ENCODE measurements around the gene LOXL1. TPM values are rescaled to one million over a fixed set of nuclear protein-coding genes. Genes with fewer than 3 reads are reported as not detected.

LOXL1 gene
- total and polyA plus RNA-seq, 4 donors, result 0.67 to 2.0 (median 1.4) TPM; not detected in 1

DNA sequence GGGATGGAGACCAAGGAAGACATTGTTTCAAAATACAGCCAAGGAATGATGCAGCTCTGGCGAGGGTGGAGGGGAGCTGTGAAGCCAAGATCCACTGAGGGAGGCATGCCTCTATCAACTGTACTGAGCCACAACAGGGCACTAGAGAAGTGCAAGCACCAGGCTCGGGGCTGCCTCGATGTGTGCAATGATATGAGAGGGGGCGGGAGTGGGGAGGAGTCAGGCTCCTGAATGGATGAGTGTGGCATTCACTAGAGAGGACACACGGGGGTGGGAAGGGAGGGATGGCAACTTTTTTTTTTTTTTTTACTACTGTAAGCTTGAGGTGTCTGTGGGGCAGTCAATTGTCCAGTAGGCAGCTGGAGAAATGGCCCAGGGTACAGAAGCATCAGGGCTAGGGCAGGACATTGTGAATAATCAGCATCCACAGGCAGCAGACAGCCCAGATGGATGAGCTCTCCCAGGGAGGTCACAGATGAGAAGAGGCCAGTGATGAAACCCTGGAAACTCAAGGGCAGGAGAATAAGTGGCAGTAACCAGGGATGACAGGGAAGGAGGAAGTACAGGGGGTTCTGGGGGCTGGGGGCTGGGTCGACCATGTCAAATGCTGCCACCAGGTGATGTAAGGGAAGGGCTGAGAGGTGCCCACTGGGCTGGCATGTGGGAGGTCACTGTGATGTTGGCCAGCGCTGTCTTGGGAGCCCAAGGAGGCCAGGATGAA lies 60.0 kb downstream of the LOXL1 start:
- H3K27me3 ChIP-seq (ENCODE audit: control insufficient read depth in 4 of 4, insufficient read depth in 4 of 4, low read length in 3 of 4), result no peaks in the 10 kb centered on the region
- H3K27ac ChIP-seq (ENCODE audit: low read depth in 1 of 2, low read length in 2 of 2), result no peak overlapping the region
- DNase-seq (ENCODE audit: low spot score), result no peak
- no peak overlapping the region for H3K9ac ChIP-seq (ENCODE audit: low read depth in 1 of 2, low read length in 2 of 2)
- no peaks in the 10 kb centered on the region for H3K9me3 ChIP-seq (ENCODE audit: control insufficient read depth in 4 of 4, low read length in 3 of 4)
- peaks cover 0 to 20% (median 0%) of the 10 kb centered on the region in 4 donors for H3K36me3 ChIP-seq (ENCODE audit: control insufficient read depth in 4 of 4, insufficient read depth in 3 of 4, low read depth in 1 of 4, low read length in 3 of 4)
- WGBS, result 71% methylated on average over 7 of the region's 7 CpGs
- H3K4me1 ChIP-seq (ENCODE audit: control insufficient read depth in 4 of 4, insufficient read depth in 4 of 4, low read length in 3 of 4), result peaks cover 3 to 7% (median 6%) of the 10 kb centered on the region in 4 donors
- no peak for TF ChIP-seq FOXA2 (IDR thresholded peaks at IDR 0.05)
- TF ChIP-seq YY1 (IDR thresholded peaks at IDR 0.05), result no peak
- no peak for TF ChIP-seq RAD21 (IDR thresholded peaks at IDR 0.05)
- TF ChIP-seq EGR1 (IDR thresholded peaks at IDR 0.05; ENCODE audit: low read depth in 2 of 2), result no peak
- no peak for TF ChIP-seq NR2F2 (IDR thresholded peaks at IDR 0.05)
- TF ChIP-seq HNF4G (IDR thresholded peaks at IDR 0.05), result no peak
- no peak for TF ChIP-seq SP1 (IDR thresholded peaks at IDR 0.05)
- TF ChIP-seq, protein P1, sequence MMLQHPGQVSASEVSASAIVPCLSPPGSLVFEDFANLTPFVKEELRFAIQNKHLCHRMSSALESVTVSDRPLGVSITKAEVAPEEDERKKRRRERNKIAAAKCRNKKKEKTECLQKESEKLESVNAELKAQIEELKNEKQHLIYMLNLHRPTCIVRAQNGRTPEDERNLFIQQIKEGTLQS (IDR thresholded peaks at IDR 0.05), result no peak
- H3K4me3 ChIP-seq (ENCODE audit: low read depth in 1 of 3, low read length in 3 of 3), result no peak overlapping the region

DNA sequence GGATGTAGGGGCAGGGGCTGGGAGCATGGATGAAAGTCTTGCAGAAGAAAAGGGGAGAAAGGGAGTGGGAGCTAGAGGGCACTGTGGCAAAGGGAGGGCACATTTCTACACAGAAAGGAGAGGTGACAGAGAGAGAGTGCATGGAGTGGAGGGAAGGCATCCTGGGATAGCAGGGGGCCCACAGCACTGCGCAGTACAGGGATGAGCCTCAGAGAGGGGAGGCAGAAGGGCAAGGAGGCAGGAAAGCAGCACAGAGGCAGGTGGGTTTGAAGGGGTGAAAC lies 60.5 kb downstream of the LOXL1 start:
- H3K9ac ChIP-seq (ENCODE audit: low read depth in 1 of 2, low read length in 2 of 2), result no peak overlapping the region
- H3K4me1 ChIP-seq (ENCODE audit: control insufficient read depth in 4 of 4, insufficient read depth in 4 of 4, low read length in 3 of 4), result peaks cover 7 to 12% (median 9%) of the 10 kb centered on the region in 4 donors
- TF ChIP-seq TAF1 (conservative IDR thresholded peaks at IDR 0.05), result no peak
- TF ChIP-seq NR2F2 (IDR thresholded peaks at IDR 0.05), result no peak
- TF ChIP-seq YY1 (IDR thresholded peaks at IDR 0.05), result no peak
- TF ChIP-seq FOXA1 (IDR thresholded peaks at IDR 0.05), result no peak
- no peak for TF ChIP-seq SP1 (IDR thresholded peaks at IDR 0.05)
- TF ChIP-seq, protein P2, sequence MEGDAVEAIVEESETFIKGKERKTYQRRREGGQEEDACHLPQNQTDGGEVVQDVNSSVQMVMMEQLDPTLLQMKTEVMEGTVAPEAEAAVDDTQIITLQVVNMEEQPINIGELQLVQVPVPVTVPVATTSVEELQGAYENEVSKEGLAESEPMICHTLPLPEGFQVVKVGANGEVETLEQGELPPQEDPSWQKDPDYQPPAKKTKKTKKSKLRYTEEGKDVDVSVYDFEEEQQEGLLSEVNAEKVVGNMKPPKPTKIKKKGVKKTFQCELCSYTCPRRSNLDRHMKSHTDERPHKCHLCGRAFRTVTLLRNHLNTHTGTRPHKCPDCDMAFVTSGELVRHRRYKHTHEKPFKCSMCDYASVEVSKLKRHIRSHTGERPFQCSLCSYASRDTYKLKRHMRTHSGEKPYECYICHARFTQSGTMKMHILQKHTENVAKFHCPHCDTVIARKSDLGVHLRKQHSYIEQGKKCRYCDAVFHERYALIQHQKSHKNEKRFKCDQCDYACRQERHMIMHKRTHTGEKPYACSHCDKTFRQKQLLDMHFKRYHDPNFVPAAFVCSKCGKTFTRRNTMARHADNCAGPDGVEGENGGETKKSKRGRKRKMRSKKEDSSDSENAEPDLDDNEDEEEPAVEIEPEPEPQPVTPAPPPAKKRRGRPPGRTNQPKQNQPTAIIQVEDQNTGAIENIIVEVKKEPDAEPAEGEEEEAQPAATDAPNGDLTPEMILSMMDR (IDR thresholded peaks at IDR 0.05; ENCODE audit: low read depth, low read length, missing input control), result no peak
- TF ChIP-seq, protein P1 (IDR thresholded peaks at IDR 0.05), result no peak
- TF ChIP-seq JUND (IDR thresholded peaks at IDR 0.05), result no peak
- TF ChIP-seq RXRA (IDR thresholded peaks at IDR 0.05), result no peak
- TF ChIP-seq, protein P3, sequence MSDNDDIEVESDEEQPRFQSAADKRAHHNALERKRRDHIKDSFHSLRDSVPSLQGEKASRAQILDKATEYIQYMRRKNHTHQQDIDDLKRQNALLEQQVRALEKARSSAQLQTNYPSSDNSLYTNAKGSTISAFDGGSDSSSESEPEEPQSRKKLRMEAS (IDR thresholded peaks at IDR 0.05), result no peak
- no peak for TF ChIP-seq FOXA2 (IDR thresholded peaks at IDR 0.05)

DNA sequence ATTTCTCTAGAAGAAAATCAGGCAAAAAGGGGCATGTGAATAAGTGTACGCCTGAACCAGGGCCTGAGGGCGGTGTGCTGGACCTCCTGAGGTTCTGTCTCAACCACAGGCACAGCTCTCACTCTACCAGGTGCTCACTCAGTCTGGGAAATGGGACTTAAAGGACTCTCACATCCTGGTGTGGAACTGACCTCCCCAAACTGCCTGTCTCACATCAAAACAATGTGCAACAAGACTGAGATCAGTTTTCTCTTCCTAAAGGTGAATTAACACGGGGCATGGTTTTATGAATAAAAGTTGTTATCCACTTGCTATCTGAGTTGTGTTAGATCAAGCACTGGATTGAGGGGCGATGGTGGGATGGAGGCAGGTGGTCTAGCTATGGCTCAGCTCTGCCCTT lies 61.0 kb downstream of the LOXL1 start:
- H3K27me3 ChIP-seq (ENCODE audit: control insufficient read depth in 4 of 4, insufficient read depth in 4 of 4, low read length in 3 of 4), result no peaks in the 10 kb centered on the region
- peaks cover 7 to 14% (median 9%) of the 10 kb centered on the region in 4 donors for H3K4me1 ChIP-seq (ENCODE audit: control insufficient read depth in 4 of 4, insufficient read depth in 4 of 4, low read length in 3 of 4)
- H3K4me3 ChIP-seq (ENCODE audit: low read depth in 1 of 3, low read length in 3 of 3), result no peak overlapping the region
- H3K36me3 ChIP-seq (ENCODE audit: control insufficient read depth in 4 of 4, insufficient read depth in 3 of 4, low read depth in 1 of 4, low read length in 3 of 4), result peaks cover 0 to 20% (median 0%) of the 10 kb centered on the region in 4 donors
- DNase-seq (ENCODE audit: low spot score), result no peak
- TF ChIP-seq YY1 (IDR thresholded peaks at IDR 0.05), result no peak
- TF ChIP-seq HNF4G (IDR thresholded peaks at IDR 0.05), result no peak
- TF ChIP-seq RXRA (IDR thresholded peaks at IDR 0.05), result no peak
- no peak for TF ChIP-seq HNF4A (conservative IDR thresholded peaks at IDR 0.05)
- no peak for TF ChIP-seq TAF1 (conservative IDR thresholded peaks at IDR 0.05)
- TF ChIP-seq NR2F2 (IDR thresholded peaks at IDR 0.05), result no peak
- TF ChIP-seq FOXA1 (IDR thresholded peaks at IDR 0.05), result no peak
- TF ChIP-seq, protein P2 (IDR thresholded peaks at IDR 0.05; ENCODE audit: low read depth, low read length, missing input control), result no peak
- TF ChIP-seq, protein P3 (IDR thresholded peaks at IDR 0.05), result no peak
- no peak for TF ChIP-seq SP1 (IDR thresholded peaks at IDR 0.05)
- no peak for TF ChIP-seq RAD21 (IDR thresholded peaks at IDR 0.05)
- WGBS, result 95% methylated on average over 4 of the region's 4 CpGs
- H3K9ac ChIP-seq (ENCODE audit: low read depth in 1 of 2, low read length in 2 of 2), result no peak overlapping the region
- H3K27ac ChIP-seq (ENCODE audit: low read depth in 1 of 2, low read length in 2 of 2), result no peak overlapping the region
- no peaks in the 10 kb centered on the region for H3K9me3 ChIP-seq (ENCODE audit: control insufficient read depth in 4 of 4, low read length in 3 of 4)

More for the DNA sequence above, 60.5 kb downstream of the LOXL1 start:
- 94% methylated on average over 1 of the region's 1 CpG for WGBS
- Histone ChIP-seq H3K4me3 (ENCODE audit: low read depth in 1 of 3, low read length in 3 of 3) (no peak overlapping the region), H3K27ac (ENCODE audit: low read depth in 1 of 2, low read length in 2 of 2) (no peak overlapping the region), H3K36me3 (ENCODE audit: control insufficient read depth in 4 of 4, insufficient read depth in 3 of 4, low read depth in 1 of 4, low read length in 3 of 4) (peaks cover 0 to 20% (median 0%) of the 10 kb centered on the region in 4 donors), H3K9me3 (ENCODE audit: control insufficient read depth in 4 of 4, low read length in 3 of 4) (no peaks in the 10 kb centered on the region), H3K27me3 (ENCODE audit: control insufficient read depth in 4 of 4, insufficient read depth in 4 of 4, low read length in 3 of 4) (no peaks in the 10 kb centered on the region)
- DNase-seq (ENCODE audit: low spot score), result no peak

Measured in liver (tissue), 9 donors.